NK-92 treated with Interleukin-12 subunit alpha and Interleukin-12 subunit beta, amount 100 ng/mL, for 24 hours (cell line): ENCODE measurements around the gene C7orf57.

ENCODE experiments used
- DNase-seq: peaks from one replicate; lab custom pipeline; 2025; lab: John Stamatoyannopoulos, UW

The C7orf57 gene

DNA sequence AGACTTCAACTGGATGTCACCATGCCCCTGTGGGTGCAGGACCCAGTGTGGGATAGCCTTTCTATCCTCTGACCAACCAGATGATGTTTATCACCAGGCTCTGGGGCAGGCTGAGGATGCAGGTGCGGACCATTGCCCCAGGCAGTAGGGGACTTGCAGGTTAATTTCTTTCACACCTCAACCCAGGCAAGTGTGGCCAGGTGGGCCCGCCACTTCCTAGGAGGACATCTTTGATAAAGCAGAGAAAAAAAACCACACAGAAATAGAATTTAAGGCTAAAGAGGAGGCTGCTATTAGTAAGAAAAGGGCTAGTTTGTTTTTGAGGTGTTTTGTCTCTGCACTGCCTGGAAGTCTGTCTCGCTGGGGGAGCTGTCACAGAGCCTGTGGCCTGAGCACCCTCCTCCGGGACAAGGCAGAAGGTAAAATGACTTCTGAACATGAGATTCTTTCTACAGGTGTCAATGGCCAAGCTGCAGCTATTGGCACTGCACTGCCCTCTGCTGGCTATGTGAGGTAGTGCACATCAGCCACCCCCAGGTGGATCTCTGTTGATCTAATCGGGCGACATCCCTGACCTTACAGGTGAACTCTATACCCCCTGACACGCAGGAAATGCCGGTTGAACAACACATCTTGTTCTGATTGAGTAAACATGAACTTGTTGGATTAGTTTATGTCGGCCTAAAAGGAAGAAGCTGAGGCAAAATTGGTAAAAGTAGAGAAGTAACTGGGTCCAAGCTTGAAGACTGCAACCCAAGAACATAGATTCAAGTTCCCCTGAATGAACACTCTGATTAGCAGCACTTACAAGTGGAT, 74.7 kb downstream of the C7orf57 start:
- peak; percentile 60 for DNase-seq

GRCh38 chr7:48110868-48111267, 75.5 kb downstream of the C7orf57 start:
- no peak for DNase-seq
